ENCODE results near the gene TST.

TST gene

GRCh38 chr22:36961626-36962025 lies 57.6 kb downstream of the TST start:
- no peak overlapping the region for H3K4me3 ChIP-seq
- in situ Hi-C loops (cut with MboI; ENCODE audit: low sequenced_read_pairs), result no loop called here
- no peaks in the 10 kb centered on the region for H3K9me3 ChIP-seq
- H3K4me1 ChIP-seq, result peaks cover 12% of the 10 kb centered on the region
- H3K36me3 ChIP-seq (replicated peaks), result no peaks in the 10 kb centered on the region
- no peak for DNase-seq (ENCODE audit: low spot score in 2 of 2)
- no peaks in the 10 kb centered on the region for H3K27me3 ChIP-seq (ENCODE audit: low read depth)
